SHP77 (cell line): Measurements from ENCODE around the gene NPEPL1.

Experiments
- DNase-seq, 2 experiments: peaks; one replicate each; lab custom pipeline; 2025; lab: John Stamatoyannopoulos, UW

The NPEPL1 gene

GRCh38 chr20:58762120-58762519 is 69.5 kb downstream of the NPEPL1 start:
- no peak for DNase-seq

- no peak for DNase-seq
Measured at GRCh38 chr20:58763076-58763475, 70.5 kb downstream of the NPEPL1 start.
